Hematopoietic multipotent progenitor cell treated with erythropoietin and hydrocortisone succinate and interleukin-3 and kit ligand, for 17 days (in vitro differentiated cells): ENCODE results near the gene AFF1.

Experiments used
- DNase-seq: peaks from one replicate; pipeline ENCODE4 v3.0.0-alpha.2; 2015; ENCODE audit warnings: low spot score

AFF1 gene

DNA sequence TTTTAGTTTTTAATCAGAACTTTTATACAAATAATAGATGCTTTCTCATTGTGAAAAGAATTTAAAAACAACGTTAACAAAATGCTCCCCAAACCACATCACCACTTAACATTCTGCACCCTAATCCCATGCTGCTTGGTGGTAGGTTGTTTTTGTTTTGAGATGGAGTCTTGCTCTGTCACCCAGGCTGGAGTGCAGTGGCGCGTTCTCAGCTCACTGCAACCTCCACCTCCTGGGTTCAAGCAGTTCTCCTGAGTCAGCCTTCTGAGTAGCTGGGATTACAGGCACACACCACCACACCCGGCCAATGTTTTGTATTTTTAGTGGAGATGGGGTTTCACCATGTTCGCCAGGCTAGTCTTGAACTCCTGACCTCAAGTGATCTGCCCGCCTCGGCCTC lies 102.4 kb downstream of the AFF1 start:
- DNase-seq, result peak; percentile 60

DNA sequence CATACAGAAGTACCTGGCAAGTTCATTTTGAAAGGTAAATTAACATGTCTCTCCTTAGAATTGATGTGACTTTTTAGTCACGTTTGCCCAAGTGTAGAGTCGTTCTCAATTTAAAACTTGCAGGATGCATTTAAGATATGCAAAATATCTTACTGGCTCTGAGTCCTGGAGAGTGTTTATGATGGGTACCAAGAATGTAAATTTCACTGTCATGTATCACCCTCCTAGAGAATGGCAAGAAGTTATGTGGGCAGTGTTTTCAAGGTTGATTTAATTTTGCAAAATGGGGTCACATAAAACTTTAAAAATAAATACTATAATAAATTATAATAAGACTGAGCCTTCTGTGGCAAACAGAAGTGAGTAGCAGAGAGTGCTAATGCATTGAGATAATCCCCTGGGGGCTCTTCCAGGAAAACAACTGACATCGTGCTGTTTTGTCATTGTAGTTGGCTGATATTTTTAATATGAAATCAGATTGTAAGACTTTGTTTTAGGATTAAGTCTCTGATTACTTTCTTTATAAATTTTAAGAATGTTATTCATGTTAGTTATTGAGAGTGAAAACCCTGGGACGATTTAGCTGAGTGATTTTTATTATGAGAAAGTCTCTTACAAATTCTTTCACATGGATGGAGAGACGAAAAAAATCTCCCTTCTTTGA lies 103.0 kb downstream of the AFF1 start:
- peak; percentile 36 for DNase-seq

DNA sequence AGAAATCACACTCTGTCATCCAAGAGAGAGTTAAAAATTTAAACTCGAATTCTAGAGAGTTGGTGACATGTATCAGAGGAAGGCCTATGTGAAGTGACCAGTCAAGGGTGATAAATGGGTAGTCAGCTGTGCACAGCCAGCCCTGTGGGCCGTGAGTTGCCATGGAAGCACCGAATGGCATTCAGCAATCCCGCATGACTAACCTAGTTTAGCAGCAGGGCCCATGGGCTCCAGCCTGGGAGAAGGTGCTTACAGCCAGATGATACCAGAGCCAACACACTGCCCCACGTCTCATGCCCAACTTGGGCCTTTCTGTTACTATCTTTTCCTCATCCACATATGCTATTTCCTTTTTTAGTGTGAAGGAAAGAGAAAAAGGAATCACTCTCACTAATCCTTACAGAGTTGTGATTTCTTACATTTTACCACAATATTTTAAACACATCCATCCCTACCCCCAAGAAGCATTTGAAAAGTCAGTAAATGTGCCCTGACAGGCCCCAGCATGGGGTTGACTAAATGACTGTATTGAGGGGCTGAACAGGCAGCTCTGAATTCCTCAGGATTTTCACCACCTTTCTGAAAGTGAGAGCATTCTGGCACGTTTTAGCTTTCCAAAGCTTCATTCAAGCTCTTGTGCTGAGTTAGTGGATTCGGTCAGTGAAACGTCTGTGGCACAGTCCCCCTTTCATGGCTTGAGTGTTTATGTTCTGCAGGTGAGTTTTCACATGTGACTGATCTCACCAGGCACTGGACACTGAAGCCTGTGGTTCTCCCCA lies 104.2 kb downstream of the AFF1 start:
- DNase-seq, result peak; percentile 62

DNA sequence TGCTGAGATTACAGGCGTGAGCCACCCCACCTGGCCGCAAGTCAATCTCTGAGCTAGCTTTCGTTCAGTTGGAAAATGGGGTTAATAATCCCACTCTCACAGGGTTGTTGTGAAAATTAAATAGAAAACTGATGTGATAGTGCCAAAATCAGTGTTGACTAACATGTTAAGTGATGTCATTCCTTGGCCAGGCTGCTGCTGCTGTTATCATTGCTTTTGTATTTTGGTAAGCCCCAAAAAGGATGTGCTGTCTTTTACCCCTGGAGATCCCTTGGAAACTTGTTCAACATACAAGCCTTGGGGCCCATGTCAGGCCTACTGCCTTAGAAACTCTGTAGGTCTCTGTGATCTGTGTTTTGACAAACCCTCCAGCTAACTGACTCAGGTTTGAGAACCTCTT lies 106.3 kb downstream of the AFF1 start:
- peak; percentile 41 for DNase-seq

DNA sequence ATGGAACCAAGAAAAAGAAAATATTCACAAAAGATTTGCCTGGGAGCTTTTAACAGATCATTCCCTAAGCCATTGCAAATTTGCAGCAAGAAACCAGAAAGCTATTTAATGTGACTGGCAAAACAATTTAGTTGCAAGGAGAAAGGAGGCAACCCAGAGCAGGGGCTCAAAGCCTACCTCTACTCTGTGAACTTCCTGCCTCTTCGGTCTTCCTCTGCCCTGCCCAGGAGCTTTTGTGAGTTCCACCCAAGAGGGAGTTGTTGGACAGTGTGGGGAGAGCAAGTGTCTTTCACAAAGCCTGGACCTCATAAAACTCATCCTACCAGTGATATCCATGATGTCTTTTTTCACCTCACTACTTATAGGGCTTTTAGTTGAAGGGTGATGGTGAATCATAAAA lies 107.4 kb downstream of the AFF1 start:
- no peak for DNase-seq

DNA sequence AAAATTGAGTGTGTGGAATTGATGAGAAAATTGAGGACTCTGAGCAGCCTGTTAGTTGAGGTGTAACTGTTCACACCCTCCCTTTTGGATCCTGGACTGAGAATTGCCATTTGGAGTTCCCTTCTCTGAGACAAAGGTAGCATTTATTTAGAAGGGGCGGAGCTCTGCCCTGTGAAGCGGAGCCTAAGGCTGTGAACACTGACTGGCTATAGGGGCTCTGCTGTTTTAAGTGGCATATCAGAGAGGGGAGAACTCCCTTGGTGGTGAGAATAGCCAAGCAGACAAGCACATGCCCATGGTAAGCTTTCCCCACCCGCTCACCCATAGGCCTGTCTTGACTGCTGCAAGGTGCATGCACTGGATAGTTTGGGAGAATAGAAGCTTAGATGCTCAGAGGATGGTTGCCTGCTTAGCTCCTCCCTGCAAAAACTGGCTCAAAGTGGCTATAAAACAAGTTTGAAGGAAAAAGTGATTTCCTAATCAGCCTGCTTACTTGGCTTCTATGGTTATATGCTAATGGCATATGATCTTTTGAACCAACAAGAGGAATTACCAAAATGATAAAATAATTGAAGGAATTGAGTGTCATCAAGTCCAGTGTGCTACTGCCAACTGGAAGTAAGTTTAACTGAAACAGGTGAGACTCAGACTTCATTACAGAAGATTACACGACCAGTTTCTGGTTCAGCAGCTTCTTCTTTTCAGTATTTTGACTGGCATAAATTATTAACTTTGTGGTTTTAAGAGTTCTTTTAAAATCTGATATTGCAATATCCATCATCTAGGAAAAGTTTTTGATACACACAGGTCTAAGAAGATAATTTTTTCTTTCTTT lies 108.4 kb downstream of the AFF1 start:
- DNase-seq, result no peak

DNA sequence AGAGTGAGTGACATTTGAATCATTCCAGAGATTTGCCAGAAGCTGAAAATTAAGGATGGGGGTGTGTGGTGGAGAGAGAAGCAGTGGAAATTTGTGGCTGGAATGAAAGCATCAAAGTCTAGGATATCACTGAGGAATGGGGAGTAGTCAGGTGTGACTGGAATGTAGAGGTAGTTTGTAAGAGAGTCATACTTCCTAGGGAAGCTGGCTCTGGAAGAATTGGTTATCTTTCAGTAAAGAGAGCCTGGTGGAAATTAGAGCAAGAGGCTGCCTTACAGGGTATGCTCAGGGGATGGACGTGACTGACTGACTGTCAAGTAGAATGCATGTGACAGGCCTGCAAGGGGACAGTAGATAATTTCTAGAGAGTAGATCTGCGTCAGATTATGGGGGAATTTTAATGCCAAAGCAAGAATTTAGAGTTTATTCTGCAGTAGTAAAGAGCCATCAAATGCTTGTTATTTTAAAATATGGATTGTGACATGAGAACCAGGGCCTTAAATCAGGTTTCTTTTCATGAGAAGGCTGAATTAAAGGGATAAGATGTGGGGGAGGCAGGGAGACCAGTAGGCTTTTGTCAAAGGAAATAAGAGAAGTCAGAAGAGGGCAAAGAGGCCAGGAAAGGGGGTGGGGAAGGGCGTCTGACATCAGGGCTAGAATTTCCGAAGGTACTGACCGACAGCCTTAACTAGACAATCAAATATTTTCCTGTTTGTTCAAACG lies 109.9 kb downstream of the AFF1 start:
- DNase-seq, result peak; percentile 51

DNA sequence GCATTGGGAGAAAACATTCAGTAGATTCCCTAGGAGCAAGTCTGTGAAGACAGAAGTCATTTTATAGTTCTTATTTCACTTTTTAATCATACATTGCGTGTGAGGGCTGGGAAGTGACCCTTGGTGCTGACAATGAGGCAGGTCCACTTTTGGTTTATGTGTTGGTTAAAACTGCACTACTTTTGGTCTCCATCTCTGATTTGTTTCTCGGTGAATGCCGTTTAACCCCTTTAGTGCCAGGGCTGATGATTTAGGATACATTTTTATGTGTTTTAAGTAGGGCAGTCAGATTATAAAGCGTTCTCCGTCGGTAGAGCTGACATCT lies 110.4 kb downstream of the AFF1 start:
- DNase-seq, result no peak

DNA sequence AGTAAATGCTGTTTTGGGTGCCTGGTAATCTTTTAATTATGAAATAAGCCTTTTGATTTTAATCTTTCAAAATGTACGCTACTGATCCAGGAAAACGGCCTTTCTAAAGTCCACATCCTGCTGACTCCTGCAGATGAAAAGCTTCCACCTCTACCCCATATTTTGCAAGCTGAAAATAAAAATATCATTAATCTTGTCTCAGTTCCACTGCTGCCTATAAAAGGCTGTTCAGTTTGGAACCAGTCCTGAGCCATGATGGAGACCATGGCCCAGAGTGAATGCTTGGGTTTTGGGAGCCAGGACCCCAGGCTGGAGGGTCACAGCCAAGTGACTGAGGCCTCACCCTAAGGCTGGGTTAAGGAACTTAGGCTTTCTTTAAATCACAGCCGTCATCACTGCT lies 110.8 kb downstream of the AFF1 start:
- DNase-seq, result no peak

DNA sequence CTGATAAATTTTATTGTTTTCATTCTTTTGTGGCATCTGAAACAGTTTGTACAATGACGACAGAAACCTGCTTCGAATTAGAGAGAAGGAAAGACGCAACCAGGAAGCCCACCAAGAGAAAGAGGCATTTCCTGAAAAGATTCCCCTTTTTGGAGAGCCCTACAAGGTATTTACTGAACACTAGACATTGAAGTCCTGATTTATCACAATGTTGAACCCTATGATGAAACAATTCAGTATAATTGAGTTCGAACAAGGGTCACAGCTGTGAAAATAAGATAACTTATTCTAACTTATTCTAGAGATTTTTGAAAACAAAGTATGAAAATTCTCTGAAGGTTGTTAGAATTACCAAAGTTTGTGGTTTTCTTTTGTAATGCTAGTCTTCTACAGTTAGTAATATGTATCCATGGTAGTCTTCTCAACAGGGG lies 111.3 kb downstream of the AFF1 start:
- no peak for DNase-seq

DNA sequence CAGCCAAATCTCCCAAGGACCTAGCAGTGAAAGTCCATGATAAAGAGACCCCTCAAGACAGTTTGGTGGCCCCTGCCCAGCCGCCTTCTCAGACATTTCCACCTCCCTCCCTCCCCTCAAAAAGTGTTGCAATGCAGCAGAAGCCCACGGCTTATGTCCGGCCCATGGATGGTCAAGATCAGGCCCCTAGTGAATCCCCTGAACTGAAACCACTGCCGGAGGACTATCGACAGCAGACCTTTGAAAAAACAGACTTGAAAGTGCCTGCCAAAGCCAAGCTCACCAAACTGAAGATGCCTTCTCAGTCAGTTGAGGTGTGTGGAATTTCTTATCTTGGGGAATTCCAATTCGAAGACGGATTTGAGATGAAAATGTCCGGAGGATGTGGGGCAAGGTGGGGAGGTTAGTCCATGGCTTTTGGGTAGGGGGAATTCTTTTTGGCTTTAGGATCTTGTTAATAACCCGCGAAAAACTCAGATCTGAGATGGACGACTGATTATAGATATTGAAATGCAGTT lies 112.5 kb downstream of the AFF1 start:
- DNase-seq, result no peak

DNA sequence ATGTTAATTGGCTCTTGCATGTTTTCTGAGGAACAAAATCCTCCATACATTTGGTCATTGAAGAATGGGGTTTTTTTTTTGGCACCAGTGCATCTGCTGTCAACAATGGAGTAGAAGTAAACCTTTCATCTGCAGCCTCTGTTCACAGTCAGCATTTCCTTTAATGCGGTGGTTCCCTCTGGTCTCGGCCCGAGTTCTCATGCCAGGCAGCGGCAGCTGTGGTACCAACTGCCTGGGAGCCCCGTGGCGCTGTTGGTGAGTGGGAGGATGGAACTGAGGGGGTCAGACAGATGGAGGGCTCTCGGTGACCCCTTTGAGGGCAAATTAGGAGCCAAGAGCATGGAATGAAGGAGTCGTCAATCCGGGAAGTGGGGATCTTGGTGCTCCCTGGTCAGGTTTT lies 114.7 kb downstream of the AFF1 start:
- no peak for DNase-seq

DNA sequence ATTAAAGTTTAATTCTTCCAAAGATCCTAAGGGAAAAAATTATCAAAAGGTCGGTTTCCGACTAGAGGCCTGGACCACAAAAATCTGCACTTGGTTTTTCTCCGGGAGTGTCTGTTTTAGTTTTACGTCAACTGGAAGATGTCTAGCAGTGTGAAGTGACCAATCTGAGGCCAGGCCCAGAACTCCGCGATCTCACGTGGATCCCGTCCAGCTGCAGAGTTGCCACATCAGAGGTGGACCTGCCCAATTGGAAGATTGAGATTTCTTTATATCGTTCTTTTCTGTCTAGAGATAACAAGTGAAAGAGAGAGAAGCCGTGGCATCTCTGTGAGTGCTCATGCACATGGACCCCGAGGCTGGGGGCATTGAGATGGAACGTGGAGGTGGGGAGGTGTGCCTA lies 115.8 kb downstream of the AFF1 start:
- DNase-seq, result no peak

DNA sequence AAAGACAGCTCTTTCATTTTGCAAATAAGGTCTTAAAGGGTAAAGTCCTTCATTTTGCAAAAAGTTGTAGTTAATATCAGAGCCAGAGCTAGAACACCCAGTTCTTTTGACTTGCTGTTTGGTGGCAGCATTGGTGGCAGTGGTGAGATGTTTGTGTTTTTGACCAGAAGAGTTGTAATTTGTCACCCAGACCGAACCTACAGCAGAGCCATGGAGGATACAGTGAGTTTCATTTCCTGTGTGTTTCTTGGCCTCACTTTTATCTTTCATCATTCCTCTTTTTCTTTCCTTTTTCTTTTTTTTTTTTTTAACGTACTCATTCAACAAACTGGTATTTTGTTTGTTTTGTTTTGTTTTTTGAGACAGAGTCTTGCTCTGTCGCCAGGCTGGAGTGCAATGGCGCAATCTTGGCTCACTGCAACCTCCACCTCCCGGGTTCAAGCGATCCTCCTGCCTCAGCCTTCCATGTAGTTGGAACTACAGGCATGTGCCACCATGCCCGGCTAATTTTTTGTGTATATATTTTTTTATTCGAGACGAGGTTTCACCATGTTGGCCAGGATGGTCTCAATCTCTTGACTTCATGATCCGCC lies 116.4 kb downstream of the AFF1 start:
- no peak for DNase-seq

DNA sequence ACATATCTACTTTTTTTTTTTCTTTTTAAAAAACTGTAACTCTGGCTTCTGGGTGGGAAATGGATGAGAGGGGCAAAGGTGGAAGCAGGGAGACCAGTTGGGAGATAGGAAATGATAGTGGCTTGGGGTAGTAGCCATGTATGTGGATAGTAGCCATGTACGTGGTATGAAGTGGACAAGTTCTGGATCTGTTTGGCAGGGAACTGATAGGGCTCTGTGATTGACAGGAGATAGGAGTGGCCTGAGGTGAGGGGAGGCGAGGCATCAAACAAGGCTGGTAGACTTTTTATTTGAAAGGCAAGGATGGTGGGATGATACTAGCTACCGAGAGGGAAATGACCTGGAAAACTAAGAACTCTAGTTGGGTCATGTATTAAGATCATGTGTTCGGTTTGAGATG lies 117.8 kb downstream of the AFF1 start:
- DNase-seq, result peak; percentile 36

DNA sequence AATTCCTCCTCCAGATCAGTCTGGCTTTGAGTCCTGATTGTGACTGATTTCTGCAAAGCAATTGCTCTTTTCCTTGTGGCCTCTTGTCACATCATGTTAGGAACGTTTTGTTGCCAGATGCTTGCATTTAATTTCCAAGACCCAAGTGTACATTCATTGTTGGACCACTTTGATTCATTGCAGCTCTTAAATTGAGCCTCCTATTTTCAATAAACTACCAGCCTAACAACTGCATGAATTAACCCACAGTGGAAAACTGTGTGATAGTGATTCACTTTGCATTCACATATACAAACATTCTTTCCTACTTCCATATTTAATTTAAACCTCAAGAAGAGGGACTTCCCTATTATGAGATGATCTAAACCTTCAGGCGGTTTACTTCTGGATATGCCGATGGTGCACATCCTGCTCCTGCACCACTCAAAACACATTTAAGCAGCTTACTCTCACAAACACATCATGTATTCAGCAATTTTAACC lies 118.4 kb downstream of the AFF1 start:
- no peak for DNase-seq

DNA sequence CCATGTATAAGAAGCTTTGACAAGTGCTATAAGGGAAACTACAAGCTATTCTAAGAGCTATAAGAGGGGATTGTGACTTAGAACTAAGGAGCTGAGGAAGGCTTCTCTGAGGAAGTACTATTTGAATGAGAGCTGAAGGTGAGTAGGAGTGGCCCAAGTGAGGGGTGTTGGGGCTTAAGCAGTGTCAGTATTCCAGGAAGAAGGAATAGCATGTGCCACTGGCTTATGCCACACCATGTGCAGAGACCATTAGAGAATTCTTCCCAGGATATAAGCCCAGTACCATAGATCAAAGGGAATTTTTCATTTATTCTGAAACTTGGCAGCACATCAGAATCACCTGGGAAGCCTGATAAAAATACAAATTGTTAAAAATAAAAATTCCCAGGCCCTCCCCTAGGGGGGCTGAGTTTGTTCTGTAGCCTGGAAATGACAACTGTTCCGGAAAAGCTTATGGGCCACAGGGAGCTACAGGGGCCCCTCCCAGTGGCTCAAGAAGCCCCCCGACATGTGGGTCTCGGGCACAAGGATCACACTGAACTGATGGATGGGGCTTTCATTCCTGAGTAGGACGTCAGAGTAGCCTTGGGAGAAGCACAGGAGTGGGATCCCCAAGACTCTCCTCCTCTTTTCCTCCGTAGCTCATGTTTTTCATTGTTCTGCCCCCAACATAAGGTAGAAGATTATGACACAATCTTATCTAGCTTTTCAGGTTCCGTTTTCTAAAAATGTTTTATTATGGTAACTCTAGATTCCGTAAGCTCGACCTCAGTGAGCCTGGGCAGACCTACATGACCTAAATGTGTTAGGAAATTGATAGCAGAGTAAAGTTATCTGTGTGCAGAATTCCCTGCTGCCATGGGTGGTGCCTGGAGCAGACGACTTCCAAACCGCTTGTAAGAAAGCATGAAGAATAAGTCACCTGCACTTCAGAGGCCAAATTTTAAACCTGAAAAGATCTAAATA lies 119.3 kb downstream of the AFF1 start:
- peak; percentile 73 for DNase-seq

DNA sequence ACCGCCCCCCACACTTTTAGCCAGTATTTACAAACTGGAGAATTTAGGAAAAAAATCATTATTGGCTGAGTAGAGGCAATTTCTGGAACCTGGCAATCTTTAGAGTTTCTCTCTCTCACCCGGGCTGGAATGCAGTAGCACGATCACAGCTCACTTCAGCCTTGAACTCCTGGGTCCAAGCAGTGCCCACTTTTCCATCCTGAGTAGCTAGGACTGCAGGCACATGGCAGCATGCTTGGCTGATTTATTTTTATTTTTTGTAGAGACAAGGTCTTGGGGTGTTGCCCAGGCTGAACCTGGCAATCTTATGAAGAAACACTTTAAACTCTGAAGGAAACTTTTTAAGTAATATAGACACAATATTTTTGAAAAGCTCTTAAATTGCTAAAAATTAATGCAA lies 120.1 kb downstream of the AFF1 start:
- DNase-seq, result no peak

DNA sequence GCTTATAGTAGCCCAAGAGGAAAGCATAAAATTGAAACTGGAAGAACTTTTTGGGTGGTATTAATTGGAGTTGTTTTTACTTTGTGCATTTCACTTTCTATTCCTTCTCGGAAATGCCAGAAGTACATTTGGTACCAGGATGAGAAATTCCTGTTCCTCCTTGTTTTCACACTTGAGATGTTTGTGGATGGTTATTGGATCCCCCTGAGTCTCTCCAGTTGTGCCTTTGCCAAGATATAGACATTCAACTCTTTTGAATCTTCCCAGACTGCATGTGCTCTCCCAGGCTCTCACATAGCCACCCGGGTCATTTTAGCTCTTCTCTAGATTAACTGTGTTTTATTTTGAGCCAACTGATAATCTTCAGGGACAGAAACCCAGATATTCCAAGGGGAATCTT lies 120.5 kb downstream of the AFF1 start:
- peak; percentile 55 for DNase-seq

DNA sequence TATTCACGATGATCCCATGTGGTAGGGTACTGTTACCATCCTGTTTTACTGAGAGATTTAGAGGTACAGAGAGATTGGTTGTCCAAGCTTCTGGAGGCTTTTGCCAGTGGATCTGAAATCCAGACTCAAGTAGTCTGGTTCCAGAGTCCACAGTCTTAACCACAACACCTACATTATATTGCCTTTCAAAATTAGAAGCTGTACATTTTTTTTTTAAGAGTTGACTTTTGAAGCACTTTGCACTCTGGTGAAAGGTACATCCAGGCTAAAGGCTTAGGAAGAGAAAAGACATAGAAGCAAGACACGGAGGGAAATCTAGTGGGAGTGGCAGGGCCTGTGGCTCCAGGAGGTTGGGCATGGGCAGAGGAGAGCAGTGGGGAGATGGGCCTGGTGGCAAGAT lies 122.1 kb downstream of the AFF1 start:
- DNase-seq, result no peak
